Ovary (tissue), 9 donors: ENCODE measurements around the gene CEP85L. TPM values are rescaled to one million over a fixed set of nuclear protein-coding genes. Genes with fewer than 3 reads are reported as not detected.

Experiments
- DNase-seq, 5 donors: peaks; one replicate each; pipeline ENCODE4 v3.0.0-alpha.2; 2019 to 2020
- H3K27ac ChIP-seq, 2 donors: fragments of 200-600 bp; one replicate each; pipeline versions ENCODE4 v1.5.1 to v1.8.0; 2019 to 2022
- H3K27me3 ChIP-seq: fragments of 200-600 bp; one replicate; pipeline ENCODE4 v1.8.0; 2022
- H3K36me3 ChIP-seq: fragments of 200-600 bp; sonication (generic); one replicate; pipeline ENCODE4 v1.5.1; 2019
- H3K4me1 ChIP-seq: one replicate; pipeline ENCODE4 v1.8.1; 2013; ENCODE audit warnings: mild to moderate bottlenecking, moderate library complexity; ENCODE audit not compliant: insufficient read depth
- H3K4me3 ChIP-seq: fragments of 200-600 bp; sonication (generic); one replicate; pipeline ENCODE4 v1.5.1; 2017
- H3K9me3 ChIP-seq, 2 donors: fragments of 200-600 bp in 1 of 2; sonication (generic) in 1 of 2; one replicate each; pipeline versions ENCODE4 v1.5.1 to v1.8.1; 2013 to 2019; ENCODE audit warnings: mild to moderate bottlenecking in 1 of 2, moderate library complexity in 1 of 2
- EP300 ChIP-seq: sonication (generic); formaldehyde crosslinking; IDR thresholded peaks from one replicate; pipeline ENCODE4 v1.6.1; 2017; ENCODE audit warnings: antibody characterized with exemption
- POLR2A ChIP-seq: fragments of 450-650 bp; IDR thresholded peaks from one replicate; pipeline ENCODE4 v1.6.1; 2017; ENCODE audit warnings: antibody characterized with exemption, mild to moderate bottlenecking, moderate library complexity
- WGBS, 3 donors: extraction: QIAGEN DNeasy Blood & Tissue Kit in 1 of 3; methylation state at CpG; one replicate each; pipeline versions ENCODE4 v1.1.5 to v1.1.7; 2013 to 2017; 5-methylcytosine and 5-hydroxymethylcytosine counted together
- intact Hi-C, 4 donors: fragments of 100-400 bp; cut with DNase I; formaldehyde crosslinking; loops; one replicate each; pipeline versions ENCODE4 v1.11.0 to v1.15.1; 2022 to 2023
- polyA plus RNA-seq, 2 donors: library from polyadenylated mRNA; stranded (reverse); fragments of 200-250 nt in 1 of 2; fragments of 350-450 nt in 1 of 2; fragmentation: Illumina TruSeq in 1 of 2; extraction: RNeasy Lipid Tissue Mini Kit (QIAGEN cat#74804) in 1 of 2; gene quantifications; one replicate each; pipeline ENCODE4 v1.2.3, GENCODE V29; 2013 to 2014
- total RNA-seq, 7 donors: library from RNA; depleted of rRNA in 2 of 7; stranded (reverse); fragments of >200 nt in 2 of 7; fragmentation: NEBNext Ultra II Directional in 3 of 7; extraction: Animal tissue kit (Norgen Biotek cat#: 25700) in 3 of 7; gene quantifications; one replicate each; pipeline versions ENCODE4 v1.1.0 to v1.2.4, GENCODE V29; 2016 to 2023
- TF ChIP-seq, protein P1 (sequence below), 3 donors: fragments of 450-650 bp in 2 of 3; fragments of 200-600 bp in 1 of 3; IDR thresholded peaks; one replicate each; pipeline versions ENCODE4 v1.5.1 to v1.8.0; 2016 to 2022; ENCODE audit warnings: antibody characterized with exemption in 3 of 3, mild to moderate bottlenecking in 1 of 3
- donor health status: DM: no; HTN: no; CAD: no; lungs with moderate emphysema.
- donor health status: DM: no; HTN: no; CAD: no.
- donor health status: Bipolar disorder and iron deficiency.
- donor health status: DM: yes; HTN: yes; CAD: no.
- donor health status: DM: no; HTN: no; CAD: no.
- donor health status: DM: yes; HTN: yes; CAD: no.

The CEP85L gene
- total and polyA plus RNA-seq, 9 donors: 4.0 to 33.4 (median 24.3) TPM

DNA sequence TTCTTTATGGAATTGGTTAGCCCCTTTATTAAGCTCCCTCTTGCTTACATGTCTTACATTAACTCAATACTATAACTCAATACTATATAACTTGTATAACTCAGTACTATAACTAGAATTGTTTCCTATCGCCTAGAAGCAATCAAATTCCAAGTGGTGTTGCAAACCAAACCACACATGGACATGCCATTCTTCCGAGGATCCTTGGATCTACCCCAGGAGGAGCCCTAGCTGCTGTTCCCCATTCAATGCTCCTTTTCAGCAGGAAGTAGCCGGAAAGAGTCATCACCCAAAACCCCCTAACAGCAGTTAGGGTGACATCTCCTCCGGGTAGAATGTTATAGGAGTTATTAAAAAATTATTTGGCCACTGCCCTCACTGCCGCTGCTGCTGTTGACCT lies 62.8 kb downstream of the CEP85L start:
- Histone ChIP-seq H3K4me1 (peaks cover 3% of the 10 kb centered on the region), H3K27me3 (no peaks in the 10 kb centered on the region), H3K27ac (no peak overlapping the region), H3K4me3 (no peak overlapping the region), H3K9me3 (no peaks in the 10 kb centered on the region), H3K36me3 (no peaks in the 10 kb centered on the region)
- intact Hi-C loops: loop anchor here in 1 of 4 donors (10.0 kb wide), 1 partner anchor 196 kb away; no protein-coding TSS in a partner anchor
- TF ChIP-seq POLR2A: no peak
- TF ChIP-seq EP300: no peak
- TF ChIP-seq, protein P1, sequence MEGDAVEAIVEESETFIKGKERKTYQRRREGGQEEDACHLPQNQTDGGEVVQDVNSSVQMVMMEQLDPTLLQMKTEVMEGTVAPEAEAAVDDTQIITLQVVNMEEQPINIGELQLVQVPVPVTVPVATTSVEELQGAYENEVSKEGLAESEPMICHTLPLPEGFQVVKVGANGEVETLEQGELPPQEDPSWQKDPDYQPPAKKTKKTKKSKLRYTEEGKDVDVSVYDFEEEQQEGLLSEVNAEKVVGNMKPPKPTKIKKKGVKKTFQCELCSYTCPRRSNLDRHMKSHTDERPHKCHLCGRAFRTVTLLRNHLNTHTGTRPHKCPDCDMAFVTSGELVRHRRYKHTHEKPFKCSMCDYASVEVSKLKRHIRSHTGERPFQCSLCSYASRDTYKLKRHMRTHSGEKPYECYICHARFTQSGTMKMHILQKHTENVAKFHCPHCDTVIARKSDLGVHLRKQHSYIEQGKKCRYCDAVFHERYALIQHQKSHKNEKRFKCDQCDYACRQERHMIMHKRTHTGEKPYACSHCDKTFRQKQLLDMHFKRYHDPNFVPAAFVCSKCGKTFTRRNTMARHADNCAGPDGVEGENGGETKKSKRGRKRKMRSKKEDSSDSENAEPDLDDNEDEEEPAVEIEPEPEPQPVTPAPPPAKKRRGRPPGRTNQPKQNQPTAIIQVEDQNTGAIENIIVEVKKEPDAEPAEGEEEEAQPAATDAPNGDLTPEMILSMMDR (IDR thresholded peaks at IDR 0.05): no peak
- no peak for DNase-seq
- WGBS, 3 donors: 91 to 95% (median 92%) methylated on average over 5 of the region's 5 CpGs

DNA sequence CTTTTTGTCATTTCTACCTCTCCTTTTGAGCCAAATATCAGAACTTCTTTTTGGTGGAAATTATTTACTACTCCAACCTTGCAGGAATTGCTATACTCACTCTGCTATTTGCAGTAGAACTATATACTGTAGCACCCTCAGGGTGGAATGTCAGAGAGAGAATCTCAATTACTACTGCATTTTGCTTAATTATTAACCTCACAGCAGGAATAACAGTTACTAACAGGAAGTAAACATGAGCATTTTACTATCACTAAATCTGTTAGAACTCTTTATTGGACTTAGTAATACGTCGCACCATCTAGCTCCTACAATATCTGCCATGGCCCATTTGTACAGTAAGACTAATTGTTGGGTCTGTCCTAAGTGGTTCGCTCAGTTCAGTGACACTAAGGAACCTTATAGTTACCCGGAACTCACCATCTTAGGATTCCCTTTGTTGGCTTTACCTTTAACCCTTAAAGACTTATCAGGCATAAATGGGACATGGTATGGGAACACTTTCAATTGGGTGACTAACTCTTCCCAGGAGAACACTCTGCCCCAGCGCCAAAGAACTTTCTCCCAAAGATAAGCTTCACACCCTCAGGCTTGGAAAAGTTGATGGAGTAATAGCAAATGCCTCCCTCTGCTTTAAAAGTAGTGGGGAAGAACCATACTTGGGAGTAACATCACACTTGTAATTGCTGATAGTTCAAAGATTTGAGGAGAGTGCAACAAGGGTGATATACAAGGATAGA lies 64.5 kb downstream of the CEP85L start:
- peaks cover 3% of the 10 kb centered on the region for H3K4me1 ChIP-seq
- H3K4me3 ChIP-seq: no peak overlapping the region
- DNase-seq: no peak
- no peaks in the 10 kb centered on the region for H3K36me3 ChIP-seq
- intact Hi-C loops: loop anchor here in 1 of 4 donors (10.0 kb wide), 1 partner anchor 198 kb away; no protein-coding TSS in a partner anchor
- H3K9me3 ChIP-seq: no peaks in the 10 kb centered on the region
- WGBS, 3 donors: 93 to 96% (median 96%) methylated on average over 5 of the region's 5 CpGs
- H3K27ac ChIP-seq: no peak overlapping the region
- no peaks in the 10 kb centered on the region for H3K27me3 ChIP-seq
- TF ChIP-seq, protein P1 (IDR thresholded peaks at IDR 0.05): no peak
- TF ChIP-seq EP300 (no peak), POLR2A (no peak)

DNA sequence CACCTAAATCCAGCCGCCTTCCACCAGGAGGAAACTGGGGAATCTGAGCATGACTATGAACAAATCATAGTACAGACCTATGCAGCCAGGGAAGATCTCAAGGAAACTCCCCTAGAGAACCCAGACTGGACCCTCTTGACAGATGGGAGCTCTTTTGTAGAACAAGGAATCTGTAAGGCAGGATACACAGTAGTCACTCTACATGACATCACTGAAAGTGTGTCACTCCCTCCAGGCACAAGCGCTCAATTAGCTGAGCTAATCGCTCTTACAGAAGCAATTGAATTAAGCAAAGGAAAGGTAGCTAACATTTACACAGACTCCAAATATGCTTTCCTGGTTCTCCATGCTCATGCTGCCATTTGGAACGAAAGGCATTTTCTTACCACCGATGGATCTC lies 66.5 kb downstream of the CEP85L start:
- Histone ChIP-seq H3K27ac (no peak overlapping the region), H3K4me1 (peaks cover 1% of the 10 kb centered on the region), H3K4me3 (no peak overlapping the region), H3K27me3 (no peaks in the 10 kb centered on the region), H3K36me3 (no peaks in the 10 kb centered on the region), H3K9me3 (no peaks in the 10 kb centered on the region)
- intact Hi-C loops: loop anchor here in 1 of 4 donors (10.0 kb wide), 1 partner anchor 200 kb away; no protein-coding TSS in a partner anchor
- 96 to 97% (median 96%) methylated on average over 5 of the region's 5 CpGs for WGBS, 3 donors
- DNase-seq: no peak
- no peak for TF ChIP-seq EP300
- TF ChIP-seq POLR2A: no peak
- TF ChIP-seq, protein P1 (IDR thresholded peaks at IDR 0.05): no peak

DNA sequence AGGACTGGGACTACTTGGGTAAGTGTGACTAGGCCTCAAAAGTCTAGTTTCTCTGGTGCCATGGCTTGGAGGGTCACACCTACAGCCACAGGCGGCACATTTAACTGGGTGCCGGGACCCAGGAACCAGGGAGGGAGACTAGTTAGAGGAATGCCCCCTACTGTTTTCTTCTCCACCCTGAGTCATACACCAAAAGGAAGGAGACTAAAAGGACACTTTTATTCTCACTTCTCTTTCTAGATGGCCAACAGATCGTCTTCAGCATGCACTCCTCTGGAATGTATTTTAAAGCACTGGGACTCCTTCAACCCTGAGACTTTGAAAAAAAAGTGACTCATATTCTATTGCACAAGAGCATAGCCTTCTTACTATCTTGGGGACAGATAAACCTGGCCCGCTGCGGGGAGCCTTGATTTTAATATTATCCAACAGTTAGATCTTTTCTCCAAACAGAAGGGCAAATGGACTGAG lies 69.9 kb downstream of the CEP85L start:
- DNase-seq: no peak
- TF ChIP-seq POLR2A (no peak), EP300 (no peak)
- TF ChIP-seq, protein P1 (IDR thresholded peaks at IDR 0.05): no peak
- peaks cover 4 to 5% of the 10 kb centered on the region in 2 donors for H3K9me3 ChIP-seq
- H3K27me3 ChIP-seq: no peaks in the 10 kb centered on the region
- no peaks in the 10 kb centered on the region for H3K4me1 ChIP-seq
- no peaks in the 10 kb centered on the region for H3K36me3 ChIP-seq
- H3K27ac ChIP-seq: no peak overlapping the region
- H3K4me3 ChIP-seq: no peak overlapping the region
- WGBS, 3 donors: 69 to 80% (median 80%) methylated on average over 5 of the region's 5 CpGs
- intact Hi-C loops: loop anchor here in 1 of 4 donors (10.0 kb wide), 1 partner anchor 203 kb away; no protein-coding TSS in a partner anchor
